Liver (tissue), 3 donors: ENCODE measurements around the gene PTGIS.

Experiments used
- CTCF ChIP-seq: fragments of 150-350 bp; IDR thresholded peaks from 2 replicates; pipeline ENCODE4 v1.5.1; 2017; ENCODE audit warnings: improper control_type of control experiment, low read depth, low read length; ENCODE audit not compliant: missing input control
- EGR1 ChIP-seq, 2 donors: IDR thresholded peaks; 2 replicates each; pipeline ENCODE4 v1.6.1; 2016 to 2018; ENCODE audit warnings: antibody characterized with exemption in 2 of 2, low read depth in 2 of 2
- FOXA2 ChIP-seq: IDR thresholded peaks from 2 replicates; pipeline ENCODE4 v1.6.1; 2016; ENCODE audit warnings: antibody characterized with exemption
- GABPA ChIP-seq, 2 donors: IDR thresholded peaks in 1 of 2; conservative IDR thresholded peaks in 1 of 2; 2 replicates each; pipeline ENCODE4 v1.6.1; 2016; ENCODE audit warnings: antibody characterized with exemption in 2 of 2, mild to moderate bottlenecking in 1 of 2, moderate library complexity in 1 of 2
- JUND ChIP-seq, 2 donors: IDR thresholded peaks; 2 replicates each; pipeline ENCODE4 v1.6.1; 2016; ENCODE audit warnings: antibody characterized with exemption in 2 of 2
- YY1 ChIP-seq: IDR thresholded peaks from 2 replicates; pipeline ENCODE4 v1.6.1; 2016; ENCODE audit warnings: antibody characterized with exemption, mild to moderate bottlenecking
- donor health status: healthy.
- donor health status: healthy.

- TF ChIP-seq CTCF = peak; percentile 80
- no peak for TF ChIP-seq GABPA (IDR thresholded peaks at IDR 0.05 in 1 of 2, conservative IDR thresholded peaks at IDR 0.05 in 1 of 2)
- no peak for TF ChIP-seq EGR1 (IDR thresholded peaks at IDR 0.05; ENCODE audit: low read depth in 2 of 2)
- no peak for TF ChIP-seq YY1
- no peak for TF ChIP-seq FOXA2
- TF ChIP-seq JUND (IDR thresholded peaks at IDR 0.05) = no peak
These were observed 33.7 kb downstream of the PTGIS start for GRCh38 chr20:49534255-49534712.
